ENCODE data around the gene POC1A. TPM values are rescaled to one million over a fixed set of nuclear protein-coding genes. Genes with fewer than 3 reads are reported as not detected.

The POC1A gene
- total RNA-seq, 1 donor from 2014 or later, result 2.4 TPM

GRCh38 chr3:52195823-52196331, 41.7 kb upstream of the POC1A start:
- Mint-ChIP-seq H3K36me3 (ENCODE audit: low read depth) (peaks cover 17% of the 10 kb centered on the region), H3K27ac (no peak overlapping the region), H3K9me3 (no peaks in the 10 kb centered on the region), H3K4me1 (peaks cover 24% of the 10 kb centered on the region), H3K27me3 (no peaks in the 10 kb centered on the region), H3K4me3 (no peak overlapping the region)
- CTCF ChIA-PET, result no interaction called here
- no peak for TF ChIP-seq CTCF (IDR thresholded peaks at IDR 0.05)
- DNase-seq (no peak), ATAC-seq (ENCODE audit: low read depth) (no peak)
- POLR2A ChIA-PET, result interaction anchor here (2.0 kb wide), 1 partner anchor 200 kb away, joined by 5 read pairs; the partner anchor contains the start of gene RPL29
- intact Hi-C loops (cut with micrococcal nuclease), result no loop called here

GRCh38 chr3:52195291-52195597, 41.0 kb upstream of the POC1A start:
- Mint-ChIP-seq H3K9me3 (no peaks in the 10 kb centered on the region), H3K36me3 (ENCODE audit: low read depth) (peaks cover 14% of the 10 kb centered on the region), H3K27ac (no peak overlapping the region), H3K4me3 (no peak overlapping the region), H3K27me3 (no peaks in the 10 kb centered on the region), H3K4me1 (peaks cover 23% of the 10 kb centered on the region)
- no peak for ATAC-seq (ENCODE audit: low read depth)
- intact Hi-C loops (cut with micrococcal nuclease), result no loop called here
- no peak for DNase-seq
- ChIA-PET CTCF (no interaction called here), POLR2A (interaction anchor here (0.6 kb wide), 1 partner anchor 38 kb away, joined by 4 read pairs; no protein-coding TSS in a partner anchor)
- no peak for TF ChIP-seq CTCF (IDR thresholded peaks at IDR 0.05)

- Mint-ChIP-seq H3K4me3 (no peak overlapping the region), H3K4me1 (peaks cover 21% of the 10 kb centered on the region), H3K9me3 (no peaks in the 10 kb centered on the region), H3K27me3 (no peaks in the 10 kb centered on the region), H3K27ac (no peak overlapping the region), H3K36me3 (ENCODE audit: low read depth) (peaks cover 12% of the 10 kb centered on the region)
- ATAC-seq (ENCODE audit: low read depth) (no peak), DNase-seq (no peak)
- no peak for TF ChIP-seq CTCF (IDR thresholded peaks at IDR 0.05)
- intact Hi-C loops (cut with micrococcal nuclease), result no loop called here
- ChIA-PET POLR2A (interaction anchor here (0.6 kb wide), 1 partner anchor 37 kb away, joined by 4 read pairs; no protein-coding TSS in a partner anchor), CTCF (no interaction called here)
These were observed 40.5 kb upstream of the POC1A start for GRCh38 chr3:52194485-52195290.

GRCh38 chr3:52193065-52193464, 38.8 kb upstream of the POC1A start:
- intact Hi-C loops (cut with micrococcal nuclease), result no loop called here
- ATAC-seq (ENCODE audit: low read depth) (no peak), DNase-seq (no peak)
- H3K4me3 Mint-ChIP-seq, result no peak overlapping the region
- no peak overlapping the region for H3K27ac Mint-ChIP-seq
- peaks cover 13% of the 10 kb centered on the region for H3K4me1 Mint-ChIP-seq
- no peak for TF ChIP-seq CTCF (IDR thresholded peaks at IDR 0.05)
- H3K9me3 Mint-ChIP-seq, result no peaks in the 10 kb centered on the region
- H3K36me3 Mint-ChIP-seq (ENCODE audit: low read depth), result no peaks in the 10 kb centered on the region
- no peaks in the 10 kb centered on the region for H3K27me3 Mint-ChIP-seq
- POLR2A ChIA-PET, result interaction anchor here (1.7 kb wide), 1 partner anchor 38 kb away, joined by 5 read pairs; the partner anchor contains the start of gene POC1A
- CTCF ChIA-PET, result no interaction called here

GRCh38 chr3:52191663-52192062, 37.4 kb upstream of the POC1A start:
- H3K36me3 Mint-ChIP-seq (ENCODE audit: low read depth), result no peaks in the 10 kb centered on the region
- CTCF ChIA-PET, result no interaction called here
- intact Hi-C loops (cut with micrococcal nuclease), result no loop called here
- TF ChIP-seq CTCF (IDR thresholded peaks at IDR 0.05), result no peak
- no peaks in the 10 kb centered on the region for H3K9me3 Mint-ChIP-seq
- POLR2A ChIA-PET, result no interaction called here
- no peak overlapping the region for H3K27ac Mint-ChIP-seq
- H3K4me3 Mint-ChIP-seq, result no peak overlapping the region
- no peak for DNase-seq
- H3K4me1 Mint-ChIP-seq, result peaks cover 4% of the 10 kb centered on the region
- no peaks in the 10 kb centered on the region for H3K27me3 Mint-ChIP-seq
- ATAC-seq (ENCODE audit: low read depth), result no peak

All from activated B cell treated with CpG ODN at 0.5 μM for 24 hours (primary cell).